IMR-90 (cell line): ENCODE results near the gene FICD.

Source experiments
- BHLHE40 ChIP-seq: fragments of 150-350 bp; IDR thresholded peaks from 2 replicates; pipeline ENCODE4 v1.6.1; 2016; ENCODE audit warnings: mild to moderate bottlenecking, low read depth, low read length
- CEBPB ChIP-seq: IDR thresholded peaks from 2 replicates; pipeline ENCODE4 v1.6.1; 2012; ENCODE audit warnings: low read depth, low read length, improper control_type of control experiment
- FOS ChIP-seq: fragments of 150-350 bp; IDR thresholded peaks from 2 replicates; pipeline ENCODE4 v1.6.1; 2016; ENCODE audit warnings: low read depth, low read length
- MAZ ChIP-seq: IDR thresholded peaks from 2 replicates; pipeline ENCODE4 v1.6.1; 2012; ENCODE audit warnings: low read depth, mild to moderate bottlenecking, low read length, improper control_type of control experiment, moderate library complexity, borderline replicate concordance
- MXI1 ChIP-seq: IDR thresholded peaks from 2 replicates; pipeline ENCODE4 v1.6.1; 2012; ENCODE audit warnings: low read depth, mild to moderate bottlenecking, low read length, moderate library complexity, borderline replicate concordance
- NFE2L2 ChIP-seq: fragments of 150-350 bp; IDR thresholded peaks from 2 replicates; pipeline ENCODE4 v1.6.1; 2016; ENCODE audit warnings: low read depth, mild to moderate bottlenecking, low read length
- POLR2A ChIP-seq: IDR thresholded peaks from 2 replicates; pipeline ENCODE4 v1.6.1; 2012; ENCODE audit warnings: mild to moderate bottlenecking, low read depth, low read length
- RAD21 ChIP-seq: IDR thresholded peaks from 2 replicates; pipeline ENCODE4 v1.6.1; 2012; ENCODE audit warnings: low read length, improper control_type of control experiment
- RCOR1 ChIP-seq: IDR thresholded peaks from 2 replicates; pipeline ENCODE4 v1.6.1; 2012; ENCODE audit warnings: mild to moderate bottlenecking, low read length, improper control_type of control experiment; ENCODE audit not compliant: insufficient replicate concordance
- RFX5 ChIP-seq: IDR thresholded peaks from 2 replicates; pipeline ENCODE4 v1.8.0; 2012; ENCODE audit warnings: low read depth, mild to moderate bottlenecking, low read length, moderate library complexity
- SMC3 ChIP-seq: fragments of 150-350 bp; IDR thresholded peaks from 2 replicates; pipeline ENCODE4 v1.6.1; 2016; ENCODE audit warnings: low read depth, mild to moderate bottlenecking, antibody characterized with exemption, low read length, moderate library complexity
- TF ChIP-seq, protein P1 (sequence below): conservative IDR thresholded peaks from 2 replicates; pipeline ENCODE4 v1.5.1; 2012; ENCODE audit warnings: mild to moderate bottlenecking, low read depth, low read length, improper control_type of control experiment
- TF ChIP-seq, protein P2 (sequence below): fragments of 150-350 bp; IDR thresholded peaks from 2 replicates; pipeline ENCODE4 v1.6.1; 2017; ENCODE audit warnings: mild to moderate bottlenecking, antibody characterized with exemption, low read length, low read depth

DNA sequence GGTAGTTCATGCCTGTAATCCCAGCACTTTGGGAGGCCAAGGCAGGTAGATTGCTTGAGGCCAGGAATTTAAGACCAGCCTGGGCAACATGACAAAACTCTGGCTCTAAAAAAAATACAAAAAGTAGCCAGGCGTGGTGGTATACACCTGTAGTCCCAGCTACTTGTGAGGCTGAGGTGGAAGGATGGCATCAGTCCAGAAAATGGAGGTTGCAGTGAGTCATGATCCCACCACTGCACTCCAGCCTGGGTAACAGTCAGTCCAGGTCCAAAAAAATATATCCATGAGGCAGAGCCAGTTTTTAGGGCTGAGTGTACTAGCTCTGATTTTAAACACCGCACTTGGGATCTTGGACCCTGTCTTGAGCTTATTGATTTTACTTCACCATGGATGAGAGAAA is 30.6 kb upstream of the FICD start:
- TF ChIP-seq, protein P1, sequence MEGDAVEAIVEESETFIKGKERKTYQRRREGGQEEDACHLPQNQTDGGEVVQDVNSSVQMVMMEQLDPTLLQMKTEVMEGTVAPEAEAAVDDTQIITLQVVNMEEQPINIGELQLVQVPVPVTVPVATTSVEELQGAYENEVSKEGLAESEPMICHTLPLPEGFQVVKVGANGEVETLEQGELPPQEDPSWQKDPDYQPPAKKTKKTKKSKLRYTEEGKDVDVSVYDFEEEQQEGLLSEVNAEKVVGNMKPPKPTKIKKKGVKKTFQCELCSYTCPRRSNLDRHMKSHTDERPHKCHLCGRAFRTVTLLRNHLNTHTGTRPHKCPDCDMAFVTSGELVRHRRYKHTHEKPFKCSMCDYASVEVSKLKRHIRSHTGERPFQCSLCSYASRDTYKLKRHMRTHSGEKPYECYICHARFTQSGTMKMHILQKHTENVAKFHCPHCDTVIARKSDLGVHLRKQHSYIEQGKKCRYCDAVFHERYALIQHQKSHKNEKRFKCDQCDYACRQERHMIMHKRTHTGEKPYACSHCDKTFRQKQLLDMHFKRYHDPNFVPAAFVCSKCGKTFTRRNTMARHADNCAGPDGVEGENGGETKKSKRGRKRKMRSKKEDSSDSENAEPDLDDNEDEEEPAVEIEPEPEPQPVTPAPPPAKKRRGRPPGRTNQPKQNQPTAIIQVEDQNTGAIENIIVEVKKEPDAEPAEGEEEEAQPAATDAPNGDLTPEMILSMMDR, result no peak
- TF ChIP-seq SMC3, result no peak
- no peak for TF ChIP-seq MXI1
- no peak for TF ChIP-seq POLR2A
- no peak for TF ChIP-seq NFE2L2
- TF ChIP-seq, protein P2, sequence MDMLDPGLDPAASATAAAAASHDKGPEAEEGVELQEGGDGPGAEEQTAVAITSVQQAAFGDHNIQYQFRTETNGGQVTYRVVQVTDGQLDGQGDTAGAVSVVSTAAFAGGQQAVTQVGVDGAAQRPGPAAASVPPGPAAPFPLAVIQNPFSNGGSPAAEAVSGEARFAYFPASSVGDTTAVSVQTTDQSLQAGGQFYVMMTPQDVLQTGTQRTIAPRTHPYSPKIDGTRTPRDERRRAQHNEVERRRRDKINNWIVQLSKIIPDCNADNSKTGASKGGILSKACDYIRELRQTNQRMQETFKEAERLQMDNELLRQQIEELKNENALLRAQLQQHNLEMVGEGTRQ, result no peak
- TF ChIP-seq CEBPB, result no peak
- TF ChIP-seq FOS, result no peak
- no peak for TF ChIP-seq RFX5
- no peak for TF ChIP-seq BHLHE40
- no peak for TF ChIP-seq RCOR1
- no peak for TF ChIP-seq RAD21
- TF ChIP-seq MAZ, result no peak
